Measurements from ENCODE around the gene STX19. TPM values are rescaled to one million over a fixed set of nuclear protein-coding genes. Genes with fewer than 3 reads are reported as not detected.

STX19 gene
- total and polyA plus RNA-seq, 2 of the 13 experiments (the other 11 are each of a cell fraction or from before 2014, with no cell fraction given): not detected

GRCh38 chr3:93973131-93974126 is 55.0 kb downstream of the STX19 start, which contains the start of gene PROS1 (continued):
- TF ChIP-seq NONO (IDR thresholded peaks at IDR 0.05): no peak
- TF ChIP-seq NONO (CRISPR knock-in tag; conservative IDR thresholded peaks at IDR 0.05): peak; percentile 48; the same call in 1 of the 2 replicates
- TF ChIP-seq ZNF251 (CRISPR knock-in tag; IDR thresholded peaks at IDR 0.05): no peak
- no peak for TF ChIP-seq TP53 (CRISPR knock-in tag; conservative IDR thresholded peaks at IDR 0.05)
- no peak for TF ChIP-seq CERS6 (CRISPR knock-in tag; IDR thresholded peaks at IDR 0.05)
- TF ChIP-seq FOXM1 (CRISPR knock-in tag; IDR thresholded peaks at IDR 0.05): 0 out of 2 replicates have a peak, but pooled peaks have one; percentile 39
- peak; percentile 40; the same call in 1 of the 2 replicates for TF ChIP-seq ZNF646 (CRISPR knock-in tag; IDR thresholded peaks at IDR 0.05)
- peak; percentile 67; the same call in 1 of the 2 replicates for TF ChIP-seq ZHX1 (CRISPR knock-in tag; IDR thresholded peaks at IDR 0.05; ENCODE audit: low read depth)
- peak; percentile 62; the same call in 1 of the 2 replicates for TF ChIP-seq HES4 (CRISPR knock-in tag; IDR thresholded peaks at IDR 0.05; ENCODE audit: borderline replicate concordance)
- TF ChIP-seq BATF2 (CRISPR knock-in tag; IDR thresholded peaks at IDR 0.05): peak; percentile 22; the same call in 1 of the 2 replicates
- no peak for TF ChIP-seq ZNF432 (CRISPR knock-in tag; IDR thresholded peaks at IDR 0.05; ENCODE audit: borderline replicate concordance)
- no peak for TF ChIP-seq NPAS2 (CRISPR knock-in tag; IDR thresholded peaks at IDR 0.05; ENCODE audit: borderline replicate concordance)
- TF ChIP-seq KAT8 (CRISPR knock-in tag; IDR thresholded peaks at IDR 0.05): peak; percentile 74
- no peak for TF ChIP-seq ELK4 (CRISPR knock-in tag; IDR thresholded peaks at IDR 0.05; ENCODE audit: borderline replicate concordance)
- no peak for TF ChIP-seq CENPT (CRISPR knock-in tag; IDR thresholded peaks at IDR 0.05; ENCODE audit: low read depth)
